Endodermal cell (in vitro differentiated cells): ENCODE results near the gene PAWR. TPM values are rescaled to one million over a fixed set of nuclear protein-coding genes. Genes with fewer than 3 reads are reported as not detected.
A peak's percentile ranks its signal among the peaks of the same experiment; 100 is the strongest.

Experiments used
- DNase-seq: peaks from one replicate; pipeline ENCODE4 v3.0.0-alpha.2; 2017
- H3K27ac ChIP-seq: 2 replicates; pipeline ENCODE4 v1.5.1; 2013; ENCODE audit warnings: mild to moderate bottlenecking, low read depth, low read length, moderate library complexity
- H3K27me3 ChIP-seq: 2 replicates; pipeline ENCODE4 v1.6.1; 2013; ENCODE audit warnings: mild to moderate bottlenecking, low read length, moderate library complexity; ENCODE audit not compliant: insufficient read depth, control insufficient read depth, poor library complexity, severe bottlenecking
- H3K36me3 ChIP-seq: 2 replicates; pipeline ENCODE4 v1.7.0; 2013; ENCODE audit warnings: mild to moderate bottlenecking, low read length, moderate library complexity; ENCODE audit not compliant: control insufficient read depth, insufficient read depth
- H3K4me1 ChIP-seq: one replicate; pipeline ENCODE4 v1.7.0; 2013; ENCODE audit warnings: low read length; ENCODE audit not compliant: control insufficient read depth, insufficient read depth
- H3K4me3 ChIP-seq: 2 replicates; pipeline ENCODE4 v1.5.1; 2013; ENCODE audit warnings: mild to moderate bottlenecking, low read length, moderate library complexity
- H3K9ac ChIP-seq: 2 replicates; pipeline ENCODE4 v1.6.1; 2013; ENCODE audit warnings: mild to moderate bottlenecking, low read length, moderate library complexity; ENCODE audit not compliant: poor library complexity, severe bottlenecking; ENCODE audit errors: extremely low read depth
- H3K9me3 ChIP-seq: 2 replicates; pipeline ENCODE4 v1.6.1; 2013; ENCODE audit warnings: mild to moderate bottlenecking, low read length, moderate library complexity; ENCODE audit not compliant: control insufficient read depth
- H3K27ac Mint-ChIP-seq: 2 replicates; pipeline ENCODE4 v1.8.0; 2020; ENCODE audit warnings: mixed read lengths
- H3K27me3 Mint-ChIP-seq: 2 replicates; pipeline ENCODE4 v1.8.0; 2021; ENCODE audit warnings: mild to moderate bottlenecking, mixed read lengths; ENCODE audit not compliant: insufficient read depth
- H3K36me3 Mint-ChIP-seq: 2 replicates; pipeline ENCODE4 v1.8.0; 2020; ENCODE audit warnings: low read depth, mixed read lengths
- H3K4me1 Mint-ChIP-seq: 2 replicates; pipeline ENCODE4 v1.8.0; 2020; ENCODE audit warnings: mixed read lengths
- H3K4me3 Mint-ChIP-seq: 2 replicates; pipeline ENCODE4 v1.8.0; 2020; ENCODE audit warnings: mild to moderate bottlenecking, moderate library complexity, mixed read lengths
- H3K9me3 Mint-ChIP-seq: 2 replicates; pipeline ENCODE4 v1.8.0; 2020; ENCODE audit warnings: mild to moderate bottlenecking, mixed read lengths
- WGBS, 2 experiments: methylation state at CpG; one replicate each; pipeline versions ENCODE4 v1.1.5 to v1.1.7; 2013; ENCODE audit warnings: missing lambda C conversion rate in 2 of 2, mixed read lengths in 1 of 2; ENCODE audit not compliant: insufficient coverage in 1 of 2, insufficient read length in 1 of 2; 5-methylcytosine and 5-hydroxymethylcytosine counted together
- total RNA-seq, 2 donors: library from RNA; stranded (reverse); fragmentation: NEBNext Ultra II Directional in 1 of 2; extraction: Animal tissue kit (Norgen Biotek cat#: 25700) in 1 of 2; gene quantifications; 2 replicates in 1 of 2; 3 replicates in 1 of 2; pipeline ENCODE4 v1.2.1, GENCODE V29; 2021
- TF ChIP-seq, protein P1 (sequence below): fragments of 200-600 bp; sonication (generic); conservative IDR thresholded peaks from 2 replicates; pipeline ENCODE4 v1.5.0; 2021; ENCODE audit warnings: antibody characterized with exemption, mild to moderate bottlenecking

The PAWR gene
- total RNA-seq, 2 donors from 2014 or later, result 128 to 147 TPM

DNA sequence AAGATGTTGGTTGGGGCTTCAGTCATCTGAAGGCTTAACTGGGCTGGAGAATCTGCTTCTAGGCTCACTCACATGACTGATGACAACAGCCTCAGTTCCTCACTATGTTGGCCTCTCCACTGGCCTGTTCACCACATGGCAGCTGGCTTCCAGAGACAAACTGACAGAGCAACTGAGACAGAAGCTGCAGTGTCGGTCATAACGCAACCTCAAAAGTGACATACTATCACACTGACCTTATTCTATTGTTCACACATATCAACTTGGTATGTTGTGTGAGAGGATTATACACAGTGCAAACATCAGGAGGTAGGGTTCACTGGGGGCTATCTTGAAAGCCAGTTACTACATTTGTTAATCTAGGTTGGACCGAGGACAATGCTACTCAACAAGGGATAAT lies 92.9 kb downstream of the PAWR start:
- H3K9ac ChIP-seq, result peak overlapping the region; percentile 34
- H3K27ac ChIP-seq, result no peak overlapping the region
- H3K9me3 Mint-ChIP-seq, result no peaks in the 10 kb centered on the region
- H3K36me3 ChIP-seq, result peaks cover 19% of the 10 kb centered on the region
- 61% methylated on average over 3 of the region's 3 CpGs; no CpG with 5 or more reads in 1 of the 2 experiments for WGBS, 2 experiments
- H3K4me1 Mint-ChIP-seq, result peaks cover 21% of the 10 kb centered on the region
- peak; percentile 74 for DNase-seq
- TF ChIP-seq, protein P1, sequence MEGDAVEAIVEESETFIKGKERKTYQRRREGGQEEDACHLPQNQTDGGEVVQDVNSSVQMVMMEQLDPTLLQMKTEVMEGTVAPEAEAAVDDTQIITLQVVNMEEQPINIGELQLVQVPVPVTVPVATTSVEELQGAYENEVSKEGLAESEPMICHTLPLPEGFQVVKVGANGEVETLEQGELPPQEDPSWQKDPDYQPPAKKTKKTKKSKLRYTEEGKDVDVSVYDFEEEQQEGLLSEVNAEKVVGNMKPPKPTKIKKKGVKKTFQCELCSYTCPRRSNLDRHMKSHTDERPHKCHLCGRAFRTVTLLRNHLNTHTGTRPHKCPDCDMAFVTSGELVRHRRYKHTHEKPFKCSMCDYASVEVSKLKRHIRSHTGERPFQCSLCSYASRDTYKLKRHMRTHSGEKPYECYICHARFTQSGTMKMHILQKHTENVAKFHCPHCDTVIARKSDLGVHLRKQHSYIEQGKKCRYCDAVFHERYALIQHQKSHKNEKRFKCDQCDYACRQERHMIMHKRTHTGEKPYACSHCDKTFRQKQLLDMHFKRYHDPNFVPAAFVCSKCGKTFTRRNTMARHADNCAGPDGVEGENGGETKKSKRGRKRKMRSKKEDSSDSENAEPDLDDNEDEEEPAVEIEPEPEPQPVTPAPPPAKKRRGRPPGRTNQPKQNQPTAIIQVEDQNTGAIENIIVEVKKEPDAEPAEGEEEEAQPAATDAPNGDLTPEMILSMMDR, result no peak
- no peaks in the 10 kb centered on the region for H3K27me3 Mint-ChIP-seq
- H3K4me3 Mint-ChIP-seq, result peak overlapping the region; percentile 20
- H3K9me3 ChIP-seq, result no peaks in the 10 kb centered on the region
- peaks cover 22% of the 10 kb centered on the region for H3K36me3 Mint-ChIP-seq
- H3K4me3 ChIP-seq, result peak overlapping the region; percentile 4
- H3K4me1 ChIP-seq, result peaks cover 21% of the 10 kb centered on the region
- no peaks in the 10 kb centered on the region for H3K27me3 ChIP-seq
- peak overlapping the region; percentile 69 for H3K27ac Mint-ChIP-seq

DNA sequence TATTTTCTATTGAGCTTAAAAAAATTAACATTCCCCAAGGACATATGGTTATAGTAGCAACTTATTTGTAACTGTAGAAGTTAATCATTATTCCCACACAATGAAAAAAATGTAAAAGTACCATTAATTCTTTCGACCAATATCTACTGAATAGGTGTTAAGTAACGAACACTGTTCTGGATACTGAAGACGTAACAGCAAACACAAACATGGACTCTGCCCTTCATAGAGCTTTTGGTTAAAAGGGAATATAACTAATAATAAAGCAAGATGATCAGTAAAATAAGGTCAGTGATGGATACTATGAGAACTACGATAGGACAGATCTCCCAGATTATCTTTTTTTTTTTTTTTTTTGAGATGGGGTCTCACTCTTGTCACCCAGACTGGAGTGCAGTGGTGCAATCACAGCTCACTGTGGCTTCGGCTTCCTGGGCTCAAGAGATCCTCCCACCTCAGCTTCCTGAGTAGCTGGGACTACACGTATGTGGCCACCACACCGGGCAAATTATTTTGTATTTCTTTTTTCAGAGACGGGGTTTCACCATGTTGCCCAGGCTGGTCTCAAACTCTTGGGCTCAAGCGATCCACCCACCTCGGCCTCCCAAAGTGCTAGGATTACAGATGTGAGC lies 93.9 kb downstream of the PAWR start:
- no peak overlapping the region for H3K27ac ChIP-seq
- Mint-ChIP-seq H3K27ac (peak overlapping the region; percentile 68), H3K36me3 (peaks cover 21% of the 10 kb centered on the region), H3K27me3 (no peaks in the 10 kb centered on the region), H3K4me1 (peaks cover 21% of the 10 kb centered on the region), H3K9me3 (no peaks in the 10 kb centered on the region), H3K4me3 (no peak overlapping the region)
- H3K4me1 ChIP-seq, result peaks cover 21% of the 10 kb centered on the region
- no peak for DNase-seq
- TF ChIP-seq, protein P1, result no peak
- H3K9me3 ChIP-seq, result no peaks in the 10 kb centered on the region
- no peak overlapping the region for H3K9ac ChIP-seq
- H3K36me3 ChIP-seq, result peaks cover 26% of the 10 kb centered on the region
- WGBS, 2 experiments, result 94 to 96% methylated on average over 8 to 10 of the region's 10 CpGs
- no peaks in the 10 kb centered on the region for H3K27me3 ChIP-seq
- no peak overlapping the region for H3K4me3 ChIP-seq

DNA sequence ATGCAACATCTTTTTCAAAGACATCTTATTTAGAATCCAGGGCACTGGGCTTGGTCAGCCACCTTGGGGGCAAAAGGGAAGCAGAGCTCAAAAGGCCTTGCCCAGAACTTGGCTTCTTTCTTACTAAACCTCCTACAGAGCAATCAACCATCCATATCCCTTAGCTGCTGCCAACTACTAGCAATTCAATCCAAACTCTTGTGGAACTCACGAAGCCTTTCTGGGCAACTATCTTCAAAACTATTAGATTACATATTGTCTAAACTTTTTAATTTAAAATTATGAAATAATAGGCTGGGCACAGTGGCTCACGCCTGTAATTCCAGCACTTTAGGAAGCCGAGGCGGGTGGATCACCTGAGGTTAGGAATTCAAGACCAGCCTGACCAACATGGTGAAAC lies 95.5 kb downstream of the PAWR start:
- no peaks in the 10 kb centered on the region for H3K27me3 Mint-ChIP-seq
- H3K4me1 ChIP-seq, result peaks cover 18% of the 10 kb centered on the region
- H3K27ac Mint-ChIP-seq, result no peak overlapping the region
- no peaks in the 10 kb centered on the region for H3K9me3 ChIP-seq
- no peak overlapping the region for H3K4me3 Mint-ChIP-seq
- H3K4me3 ChIP-seq, result no peak overlapping the region
- H3K9ac ChIP-seq, result no peak overlapping the region
- H3K27ac ChIP-seq, result no peak overlapping the region
- 99 to 100% methylated on average over 3 to 4 of the region's 4 CpGs for WGBS, 2 experiments
- peaks cover 34% of the 10 kb centered on the region for H3K36me3 ChIP-seq
- TF ChIP-seq, protein P1, result no peak
- DNase-seq, result no peak
- no peaks in the 10 kb centered on the region for H3K27me3 ChIP-seq
- no peaks in the 10 kb centered on the region for H3K9me3 Mint-ChIP-seq
- peaks cover 31% of the 10 kb centered on the region for H3K36me3 Mint-ChIP-seq
- peaks cover 16% of the 10 kb centered on the region for H3K4me1 Mint-ChIP-seq
